Colonic mucosa (tissue), 4 donors: ENCODE results near the gene EVA1C. TPM values are rescaled to one million over a fixed set of nuclear protein-coding genes. Genes with fewer than 3 reads are reported as not detected.
"Not testable (repeated sequence)": the region's sequence is repeated elsewhere in the genome, so short reads cannot be mapped to it uniquely, and the experiment has no call there.

Experiments used
- DNase-seq: peaks from one replicate; pipeline ENCODE4 v3.0.0-alpha.2; 2020
- H3K27ac ChIP-seq: fragments of 200-600 bp; one replicate; pipeline ENCODE4 v1.8.0; 2021
- H3K27me3 ChIP-seq: fragments of 200-600 bp; one replicate; pipeline ENCODE4 v1.8.0; 2021
- H3K36me3 ChIP-seq: fragments of 200-600 bp; one replicate; pipeline ENCODE4 v1.8.0; 2021
- H3K4me1 ChIP-seq: fragments of 200-600 bp; one replicate; pipeline ENCODE4 v1.8.0; 2021; ENCODE audit warnings: mild to moderate bottlenecking
- H3K4me3 ChIP-seq: fragments of 200-600 bp; one replicate; pipeline ENCODE4 v1.8.0; 2021
- H3K9ac ChIP-seq, 2 donors: one replicate each; pipeline ENCODE4 v1.7.0; 2013; ENCODE audit warnings: control low read depth in 2 of 2, low read depth in 2 of 2, low read length in 2 of 2
- H3K9me3 ChIP-seq: fragments of 200-600 bp; one replicate; pipeline ENCODE4 v1.8.0; 2021
- CTCF ChIP-seq: fragments of 200-600 bp; IDR thresholded peaks from one replicate; pipeline ENCODE4 v1.8.0; 2022; ENCODE audit warnings: antibody characterized with exemption, mild to moderate bottlenecking
- intact Hi-C: fragments of 100-400 bp; cut with DNase I; formaldehyde crosslinking; loops from one replicate; pipeline ENCODE4 v1.14.1; 2022
- total RNA-seq, 2 donors: library from RNA; stranded (reverse); fragmentation: NEBNext Ultra II Directional in 1 of 2; extraction: Animal tissue kit (Norgen Biotek cat#: 25700) in 1 of 2; gene quantifications; one replicate each; pipeline ENCODE4 v1.2.1, GENCODE V29; 2021
- donor health status: healthy.
- donor health status: DM: no; HTN: no; CAD: no.
- donor health status: DM: no; HTN: no; CAD: no.

Gene EVA1C
- total RNA-seq, 2 donors from 2014 or later = 7.3 to 9.9 TPM

GRCh38 chr21:32484706-32485380, 72.3 kb downstream of the EVA1C start:
- intact Hi-C loops = no loop called here
- Histone ChIP-seq H3K9me3 (no peaks in the 10 kb centered on the region), H3K9ac (peak overlapping the region in 1 of 2 donors; percentile 46), H3K4me3 (no peak overlapping the region), H3K36me3 (no peaks in the 10 kb centered on the region), H3K4me1 (peaks cover 4% of the 10 kb centered on the region), H3K27me3 (no peaks in the 10 kb centered on the region), H3K27ac (peak overlapping the region; percentile 57)
- no peak for TF ChIP-seq CTCF
- peak; percentile 70 for DNase-seq

- Histone ChIP-seq H3K27ac (no peak overlapping the region), H3K9ac (no peak overlapping the region), H3K9me3 (no peaks in the 10 kb centered on the region), H3K36me3 (no peaks in the 10 kb centered on the region), H3K27me3 (no peaks in the 10 kb centered on the region), H3K4me3 (no peak overlapping the region), H3K4me1 (peaks cover 6% of the 10 kb centered on the region)
- intact Hi-C loops = no loop called here
- TF ChIP-seq CTCF = no peak
- DNase-seq = no peak
These were observed 79.9 kb downstream of the EVA1C start for GRCh38 chr21:32492376-32492775.

GRCh38 chr21:32494934-32495709, 82.6 kb downstream of the EVA1C start:
- H3K4me3 ChIP-seq = no peak overlapping the region
- no peaks in the 10 kb centered on the region for H3K9me3 ChIP-seq
- H3K9ac ChIP-seq = peak overlapping the region in 1 of 2 donors; percentile 13
- intact Hi-C loops = no loop called here
- no peak overlapping the region for H3K27ac ChIP-seq
- no peaks in the 10 kb centered on the region for H3K36me3 ChIP-seq
- no peak for DNase-seq
- no peaks in the 10 kb centered on the region for H3K27me3 ChIP-seq
- H3K4me1 ChIP-seq = peaks cover 6% of the 10 kb centered on the region
- TF ChIP-seq CTCF = no peak

GRCh38 chr21:32496568-32496967, 84.1 kb downstream of the EVA1C start:
- intact Hi-C loops = no loop called here
- Histone ChIP-seq H3K4me3 (no peak overlapping the region), H3K9me3 (no peaks in the 10 kb centered on the region), H3K9ac (no peak overlapping the region), H3K4me1 (peaks cover 6% of the 10 kb centered on the region), H3K27me3 (no peaks in the 10 kb centered on the region), H3K27ac (no peak overlapping the region), H3K36me3 (no peaks in the 10 kb centered on the region)
- DNase-seq = no peak
- TF ChIP-seq CTCF = no peak

- Histone ChIP-seq H3K9me3 (no peaks in the 10 kb centered on the region), H3K27me3 (no peaks in the 10 kb centered on the region), H3K4me3 (no peak overlapping the region), H3K9ac (no peak overlapping the region), H3K36me3 (no peaks in the 10 kb centered on the region), H3K27ac (no peak overlapping the region), H3K4me1 (peaks cover 6% of the 10 kb centered on the region)
- intact Hi-C loops = no loop called here
- DNase-seq = no peak
- no peak for TF ChIP-seq CTCF
These were observed 86.9 kb downstream of the EVA1C start for GRCh38 chr21:32499249-32500055.

- H3K9ac ChIP-seq, H3K4me3 ChIP-seq, H3K36me3 ChIP-seq, H3K9me3 ChIP-seq, DNase-seq, H3K4me1 ChIP-seq, H3K27ac ChIP-seq, intact Hi-C loops, H3K27me3 ChIP-seq: not testable (repeated sequence)
These were observed 91.1 kb downstream of the EVA1C start for GRCh38 chr21:32503641-32504040.

- H3K27me3 ChIP-seq, H3K36me3 ChIP-seq, DNase-seq, H3K4me3 ChIP-seq, H3K4me1 ChIP-seq, intact Hi-C loops, H3K27ac ChIP-seq, H3K9me3 ChIP-seq, H3K9ac ChIP-seq: not testable (repeated sequence)
These were observed 93.3 kb downstream of the EVA1C start for GRCh38 chr21:32505767-32506166.

- intact Hi-C loops = not testable (repeated sequence)
These were observed 94.0 kb downstream of the EVA1C start for GRCh38 chr21:32506411-32506965.

More at GRCh38 chr21:32506411-32506965, 94.0 kb downstream of the EVA1C start:
- not testable (repeated sequence) for H3K9ac ChIP-seq, H3K27ac ChIP-seq, H3K27me3 ChIP-seq, H3K36me3 ChIP-seq, H3K9me3 ChIP-seq, H3K4me1 ChIP-seq, H3K4me3 ChIP-seq, DNase-seq
